ENCODE measurements around the gene TPD52L2. TPM values are rescaled to one million over a fixed set of nuclear protein-coding genes. Genes with fewer than 3 reads are reported as not detected.

TPD52L2 gene
- 96.4 and 105 TPM in 2 replicates for total RNA-seq (2014; rRNA removed; shearing (Covaris generic))

GRCh38 chr20:63864978-63865640 is at the start of gene TPD52L2:
TSS of gene TPD52L2 (plus strand) at chr20:63865270. CDS start at chr20:63865366, 96 bp downstream.
- peaks cover 3% of the 10 kb centered on the region for H3K4me1 ChIP-seq
- H3K27me3 ChIP-seq: no peaks in the 10 kb centered on the region
- peak; percentile 100 for DNase-seq
- peak within 1 kb of the TSS; percentile 62 for H3K27ac ChIP-seq
- H3K36me3 ChIP-seq: peaks cover 11% of the 10 kb centered on the region; the same call in 1 of the 2 replicates
- H3K9me3 ChIP-seq (replicated peaks): no peaks in the 10 kb centered on the region
- H3K4me3 ChIP-seq: peak within 1 kb of the TSS; percentile 80

GRCh38 chr20:63815615-63816253 is 49.3 kb upstream of the TPD52L2 start:
- H3K36me3 ChIP-seq: no peaks in the 10 kb centered on the region
- H3K27ac ChIP-seq: no peak overlapping the region
- DNase-seq: no peak
- H3K4me3 ChIP-seq: no peak overlapping the region
- H3K9me3 ChIP-seq (replicated peaks): no peaks in the 10 kb centered on the region
- H3K4me1 ChIP-seq: no peaks in the 10 kb centered on the region
- H3K27me3 ChIP-seq: no peaks in the 10 kb centered on the region

- DNase-seq: peak in 1 of 2 experiments; percentile 58
These were observed 45.7 kb upstream of the TPD52L2 start for GRCh38 chr20:63819224-63819921.

DNA sequence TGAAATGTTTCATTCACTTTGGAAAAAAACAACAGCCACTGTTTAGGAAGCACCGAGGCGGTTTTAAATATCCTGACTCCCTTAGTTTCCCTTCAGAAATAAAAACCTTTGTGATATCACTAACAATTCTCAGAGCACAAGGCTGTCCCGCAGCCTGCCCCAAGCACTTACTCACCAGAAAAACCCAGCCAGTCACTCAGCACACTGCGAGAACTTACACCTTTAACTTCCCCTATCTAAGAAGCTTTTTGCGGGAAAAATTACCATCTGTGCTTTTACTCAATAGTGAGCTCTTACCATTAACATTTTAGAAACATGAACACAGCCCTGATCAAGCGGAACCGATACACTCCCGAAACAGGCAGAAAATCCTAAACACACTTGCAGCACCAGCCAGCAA is 43.3 kb upstream of the TPD52L2 start:
- Histone ChIP-seq H3K4me3 (no peak overlapping the region), H3K27ac (no peak overlapping the region), H3K36me3 (no peaks in the 10 kb centered on the region), H3K27me3 (no peaks in the 10 kb centered on the region), H3K9me3 (replicated peaks) (no peaks in the 10 kb centered on the region), H3K4me1 (no peaks in the 10 kb centered on the region)
- no peak for DNase-seq

More at GRCh38 chr20:63819224-63819921, 45.7 kb upstream of the TPD52L2 start:
- Histone ChIP-seq H3K4me1 (no peaks in the 10 kb centered on the region), H3K27me3 (no peaks in the 10 kb centered on the region), H3K36me3 (no peaks in the 10 kb centered on the region), H3K9me3 (replicated peaks) (no peaks in the 10 kb centered on the region), H3K4me3 (no peak overlapping the region), H3K27ac (no peak overlapping the region)

GRCh38 chr20:63822276-63822696 is 42.8 kb upstream of the TPD52L2 start:
- Histone ChIP-seq H3K27ac (no peak overlapping the region), H3K27me3 (no peaks in the 10 kb centered on the region), H3K9me3 (replicated peaks) (no peaks in the 10 kb centered on the region), H3K4me3 (no peak overlapping the region), H3K4me1 (no peaks in the 10 kb centered on the region), H3K36me3 (no peaks in the 10 kb centered on the region)
- no peak for DNase-seq

GRCh38 chr20:63823691-63824311 is 41.3 kb upstream of the TPD52L2 start:
- no peaks in the 10 kb centered on the region for H3K36me3 ChIP-seq
- no peak overlapping the region for H3K4me3 ChIP-seq
- peaks cover 5% of the 10 kb centered on the region; the same call in 1 of the 2 replicates for H3K27me3 ChIP-seq
- H3K27ac ChIP-seq: no peak overlapping the region
- DNase-seq: no peak
- H3K9me3 ChIP-seq (replicated peaks): no peaks in the 10 kb centered on the region
- H3K4me1 ChIP-seq: no peaks in the 10 kb centered on the region

- Histone ChIP-seq H3K4me3 (no peak overlapping the region), H3K27me3 (peaks cover 16% of the 10 kb centered on the region), H3K27ac (no peak overlapping the region), H3K9me3 (replicated peaks) (no peaks in the 10 kb centered on the region), H3K36me3 (no peaks in the 10 kb centered on the region), H3K4me1 (no peaks in the 10 kb centered on the region)
- DNase-seq: no peak
These were observed 39.5 kb upstream of the TPD52L2 start for GRCh38 chr20:63825331-63826118.

GRCh38 chr20:63826753-63827152 is 38.3 kb upstream of the TPD52L2 start:
- Histone ChIP-seq H3K27ac (no peak overlapping the region), H3K9me3 (replicated peaks) (no peaks in the 10 kb centered on the region), H3K27me3 (peaks cover 16% of the 10 kb centered on the region), H3K4me1 (no peaks in the 10 kb centered on the region), H3K36me3 (no peaks in the 10 kb centered on the region), H3K4me3 (no peak overlapping the region)
- DNase-seq: no peak

- no peak overlapping the region for H3K27ac ChIP-seq
- H3K4me3 ChIP-seq: no peak overlapping the region
- H3K27me3 ChIP-seq: peaks cover 16% of the 10 kb centered on the region
- DNase-seq: no peak
- peaks cover 3% of the 10 kb centered on the region; the same call in 1 of the 2 replicates for H3K4me1 ChIP-seq
- H3K36me3 ChIP-seq: no peaks in the 10 kb centered on the region
- H3K9me3 ChIP-seq (replicated peaks): no peaks in the 10 kb centered on the region
These were observed 36.9 kb upstream of the TPD52L2 start for GRCh38 chr20:63828124-63828523.

GRCh38 chr20:63828545-63828944 is 36.5 kb upstream of the TPD52L2 start:
- Histone ChIP-seq H3K27me3 (peaks cover 16% of the 10 kb centered on the region), H3K9me3 (replicated peaks) (no peaks in the 10 kb centered on the region), H3K4me1 (peaks cover 7% of the 10 kb centered on the region), H3K4me3 (no peak overlapping the region), H3K27ac (no peak overlapping the region), H3K36me3 (no peaks in the 10 kb centered on the region)
- no peak for DNase-seq

DNA sequence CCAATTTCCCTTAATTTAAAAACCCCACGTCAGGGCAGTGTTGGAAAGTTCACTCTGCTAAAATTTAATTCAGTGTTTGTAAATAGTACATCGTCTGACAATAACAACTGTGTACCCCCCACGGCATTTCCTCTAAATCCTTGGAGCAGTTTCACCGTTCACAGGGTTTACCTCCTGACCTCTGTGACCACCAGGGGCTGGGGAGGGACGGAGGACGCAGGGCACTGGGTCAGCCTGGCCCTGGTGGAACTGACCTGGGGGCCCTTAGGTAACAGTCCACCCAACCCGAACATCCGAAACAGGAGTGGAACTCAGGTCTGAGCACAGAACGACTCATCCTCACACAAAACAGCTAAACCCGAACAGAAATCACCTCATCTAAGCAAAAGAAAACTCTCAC is 36.1 kb upstream of the TPD52L2 start:
- no peak for DNase-seq
- H3K4me1 ChIP-seq: peaks cover 11% of the 10 kb centered on the region
- no peak overlapping the region for H3K4me3 ChIP-seq
- H3K27me3 ChIP-seq: peaks cover 16% of the 10 kb centered on the region
- H3K36me3 ChIP-seq: no peaks in the 10 kb centered on the region
- H3K27ac ChIP-seq: no peak overlapping the region
- no peaks in the 10 kb centered on the region for H3K9me3 ChIP-seq (replicated peaks)

DNA sequence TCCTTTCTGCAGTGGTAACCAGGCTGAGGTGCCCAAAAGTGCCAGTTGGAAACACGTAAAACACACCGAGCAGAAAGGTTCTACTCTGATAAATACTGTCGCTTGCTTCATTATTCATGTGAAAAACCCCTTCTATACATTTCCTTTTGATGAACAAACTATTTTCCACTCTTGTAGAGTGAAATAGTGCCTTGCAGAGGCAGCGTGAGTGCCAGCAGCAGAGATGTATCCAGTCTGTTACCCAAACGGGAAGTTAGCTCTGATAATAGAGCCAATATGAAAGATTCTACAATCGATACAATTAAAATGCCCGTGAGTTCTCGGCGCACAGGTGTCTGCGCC is 35.5 kb upstream of the TPD52L2 start:
- Histone ChIP-seq H3K27ac (no peak overlapping the region), H3K36me3 (no peaks in the 10 kb centered on the region), H3K27me3 (peaks cover 16% of the 10 kb centered on the region), H3K4me1 (peaks cover 18% of the 10 kb centered on the region), H3K4me3 (peak overlapping the region; percentile 62; the same call in 1 of the 2 replicates), H3K9me3 (replicated peaks) (no peaks in the 10 kb centered on the region)
- DNase-seq: no peak

GRCh38 chr20:63829945-63830835 is 34.9 kb upstream of the TPD52L2 start:
- Histone ChIP-seq H3K27ac (no peak overlapping the region), H3K9me3 (replicated peaks) (no peaks in the 10 kb centered on the region), H3K4me1 (peaks cover 19% of the 10 kb centered on the region), H3K27me3 (peaks cover 16% of the 10 kb centered on the region), H3K36me3 (no peaks in the 10 kb centered on the region), H3K4me3 (peak overlapping the region; percentile 62)
- DNase-seq: no peak

Data from SJCRH30 (cell line).